Endothelial cell of umbilical vein (primary cell): ENCODE data around the gene LMO7. TPM values are rescaled to one million over a fixed set of nuclear protein-coding genes. Genes with fewer than 3 reads are reported as not detected.

ENCODE experiments used
- BruUV-seq: library from RNA; stranded (reverse); fragments of 400-500 nt; replicated peaks from 2 replicates; lab custom pipeline; 2021; lab: Mats Ljungman, UMichigan
- CTCF ChIA-PET: fragments of 300-600, 350-600 bp; sonication (Branson Sonifier 250); formaldehyde crosslinking; loops from one replicate; lab custom pipeline; 2021; ENCODE audit warnings: antibody characterized with exemption, inconsistent platforms; lab: Charles Lee
- POLR2A ChIA-PET: fragments of 300-600, 350-600 bp; sonication (Branson Sonifier 250); formaldehyde crosslinking; loops from one replicate; lab custom pipeline; 2021; ENCODE audit warnings: antibody characterized with exemption, inconsistent platforms; lab: Charles Lee
- DNase-seq: peaks from one replicate; pipeline ENCODE4 v3.0.0-alpha.2; 2011; ENCODE audit warnings: low read depth, low spot score
- FAIRE-seq: peaks from 2 replicates; lab custom pipeline; 2011; peaks lifted over from hg19 to GRCh38; lab: Jason Lieb, UNC
- H2AFZ ChIP-seq: 2 replicates; pipeline ENCODE4 v1.6.0; 2012; ENCODE audit warnings: low read depth, low read length, control low read depth, inconsistent platforms
- H3K27ac ChIP-seq: 2 replicates; pipeline ENCODE4 v1.5.1; 2011; ENCODE audit warnings: low read depth, mild to moderate bottlenecking, control low read depth, low read length, moderate library complexity; ENCODE audit not compliant: insufficient read depth
- H3K27me3 ChIP-seq, 2 experiments: 2 replicates each; pipeline versions ENCODE4 v1.6.0 to v1.6.1; 2011; ENCODE audit warnings: low read length in 2 of 2, mixed read lengths in 1 of 2; ENCODE audit not compliant: control insufficient read depth in 2 of 2, insufficient read depth in 2 of 2
- H3K36me3 ChIP-seq, 2 experiments: 2 replicates in 1 of 2; 3 replicates in 1 of 2; pipeline ENCODE4 v1.5.1; 2011; ENCODE audit warnings: low read length in 2 of 2, mild to moderate bottlenecking in 1 of 2, moderate library complexity in 1 of 2; ENCODE audit not compliant: control insufficient read depth in 2 of 2, insufficient read depth in 2 of 2; ENCODE audit errors: extremely low read depth in 1 of 2
- H3K4me1 ChIP-seq: 3 replicates; pipeline ENCODE4 v1.5.1; 2011; ENCODE audit warnings: mild to moderate bottlenecking, low read length; ENCODE audit not compliant: control insufficient read depth, insufficient read depth; ENCODE audit errors: extremely low read depth
- H3K4me2 ChIP-seq: 2 replicates; pipeline ENCODE4 v1.6.1; 2011; ENCODE audit warnings: low read length, control low read depth, mixed read lengths; ENCODE audit not compliant: insufficient read depth
- H3K4me3 ChIP-seq, 3 experiments: fragments of 200-600 bp in 1 of 3; sonication (generic), shearing (Covaris generic) in 1 of 3; replicated peaks in 1 of 3; 2 replicates each; pipeline ENCODE4 v1.5.1; 2011 to 2016; ENCODE audit warnings: control low read depth in 3 of 3, low read length in 3 of 3, mild to moderate bottlenecking in 2 of 3, inconsistent platforms in 1 of 3, low read depth in 1 of 3, moderate library complexity in 1 of 3; ENCODE audit not compliant: insufficient read depth in 1 of 3
- H3K79me2 ChIP-seq: 2 replicates; pipeline ENCODE4 v1.6.0; 2012; ENCODE audit warnings: low read length, inconsistent platforms; ENCODE audit not compliant: control insufficient read depth, insufficient read depth
- H3K9ac ChIP-seq: replicated peaks from 2 replicates; pipeline ENCODE3; 2011; ENCODE audit warnings: low read length, control low read depth; ENCODE audit not compliant: insufficient read depth; ENCODE audit errors: extremely low read depth
- H3K9me1 ChIP-seq: replicated peaks from 3 replicates; pipeline ENCODE4 v1.6.0; 2011; ENCODE audit warnings: mild to moderate bottlenecking, low read length; ENCODE audit not compliant: control insufficient read depth, insufficient read depth; ENCODE audit errors: extremely low read depth
- H3K9me3 ChIP-seq: replicated peaks from 2 replicates; pipeline ENCODE4 v1.5.1; 2012; ENCODE audit warnings: low read length, inconsistent platforms; ENCODE audit not compliant: control insufficient read depth, insufficient read depth
- H4K20me1 ChIP-seq: replicated peaks from 2 replicates; pipeline ENCODE3; 2011; ENCODE audit warnings: mild to moderate bottlenecking, low read length; ENCODE audit not compliant: control insufficient read depth, insufficient read depth; ENCODE audit errors: extremely low read depth
- EZH2 ChIP-seq: IDR thresholded peaks from 2 replicates; pipeline ENCODE4 v1.6.1; 2012; ENCODE audit warnings: borderline replicate concordance, low read depth, mild to moderate bottlenecking, moderate library complexity, low read length, inconsistent platforms; ENCODE audit not compliant: severe bottlenecking
- FOS ChIP-seq: IDR thresholded peaks from 2 replicates; pipeline ENCODE4 v1.6.1; 2011; ENCODE audit warnings: mild to moderate bottlenecking, low read length, moderate library complexity, borderline replicate concordance; ENCODE audit not compliant: insufficient read depth
- GATA2 ChIP-seq: IDR thresholded peaks from 2 replicates; pipeline ENCODE4 v1.7.0; 2011; ENCODE audit warnings: low read depth, mild to moderate bottlenecking, moderate library complexity, mixed read lengths, low read length; ENCODE audit not compliant: insufficient read length, insufficient read depth
- JUN ChIP-seq: IDR thresholded peaks from 2 replicates; pipeline ENCODE4 v1.6.1; 2011; ENCODE audit warnings: borderline replicate concordance, low read depth; ENCODE audit not compliant: insufficient read length, insufficient read depth
- MYC ChIP-seq: IDR thresholded peaks from one replicate; pipeline ENCODE4 v1.6.1; 2011; ENCODE audit warnings: mild to moderate bottlenecking, low read depth, low read length
- POLR2A ChIP-seq: IDR thresholded peaks from 2 replicates; pipeline ENCODE4 v1.6.1; 2012; ENCODE audit warnings: low read depth, mild to moderate bottlenecking, control low read depth, low read length
- POLR2AphosphoS5 ChIP-seq: IDR thresholded peaks from 2 replicates; pipeline ENCODE4 v1.6.1; 2012; ENCODE audit warnings: low read depth, mild to moderate bottlenecking, control low read depth, low read length, moderate library complexity; ENCODE audit not compliant: insufficient read depth
- dilution Hi-C: fragments of 300-500 bp; cut with MboI; formaldehyde crosslinking; loops from one replicate; pipeline ENCODE4 v1.15.0; 2019; ENCODE audit warnings: low sequenced_read_pairs; ENCODE audit not compliant: extremely low pct_ligation_motif_present
- intact Hi-C: fragments of 100-400 bp; cut with micrococcal nuclease; formaldehyde crosslinking; loops from one replicate; pipeline ENCODE4 v1.10.0; 2022
- polyA plus RNA-seq, 4 experiments: library from polyadenylated mRNA; depleted of rRNA in 3 of 4; stranded (reverse) in 3 of 4; unstranded in 1 of 4; fragments of >200 nt; gene quantifications; 2 replicates each; pipeline versions ENCODE4 v1.2.1 to v1.2.3, GENCODE V29; 2011 to 2012; ENCODE audit warnings: missing spikeins in 1 of 4
- total RNA-seq: library from RNA; stranded (reverse); gene quantifications from 2 replicates; pipeline ENCODE4 v1.2.3, GENCODE V29; 2021
- TF ChIP-seq, protein P1 (sequence below), 2 donors: IDR thresholded peaks; 1 replicate in 1 of 2; 2 replicates in 1 of 2; pipeline ENCODE4 v1.5.1; 2011; ENCODE audit warnings: low read length in 2 of 2, mild to moderate bottlenecking in 2 of 2, moderate library complexity in 2 of 2, control low read depth in 1 of 2, inconsistent platforms in 1 of 2, low read depth in 1 of 2; ENCODE audit not compliant: insufficient read depth in 1 of 2; ENCODE audit errors: extremely low read depth in 1 of 2
- TF ChIP-seq, protein P2 (sequence below): IDR thresholded peaks from 2 replicates; pipeline ENCODE4 v1.6.1; 2011; ENCODE audit not compliant: insufficient read depth, insufficient read length

Gene LMO7
- total and polyA plus RNA-seq, 2 donors (not counting 3 experiments of a cell fraction or from before 2014, with no cell fraction given), result 10.5 to 21.1 TPM

DNA sequence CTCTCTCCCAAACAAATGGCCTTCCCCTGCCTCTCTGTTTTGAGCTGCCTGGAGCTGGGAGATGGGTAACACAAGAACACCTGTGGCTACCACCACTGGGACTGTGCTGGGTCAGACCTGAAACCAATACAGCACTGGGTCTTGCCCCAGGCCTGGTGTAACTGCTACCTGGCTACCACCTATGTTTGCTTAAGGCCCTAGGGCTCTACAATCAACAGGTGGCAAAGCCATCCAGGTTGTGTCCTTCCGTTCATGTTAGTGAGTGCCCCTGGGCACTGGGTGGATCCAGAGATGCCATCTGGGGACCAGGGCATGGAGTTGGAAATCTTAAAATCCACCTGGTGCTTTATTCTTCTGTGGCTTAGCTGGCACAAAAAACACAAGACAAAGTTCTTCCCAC lies 18.9 kb upstream of the LMO7 start:
- TF ChIP-seq, protein P1, sequence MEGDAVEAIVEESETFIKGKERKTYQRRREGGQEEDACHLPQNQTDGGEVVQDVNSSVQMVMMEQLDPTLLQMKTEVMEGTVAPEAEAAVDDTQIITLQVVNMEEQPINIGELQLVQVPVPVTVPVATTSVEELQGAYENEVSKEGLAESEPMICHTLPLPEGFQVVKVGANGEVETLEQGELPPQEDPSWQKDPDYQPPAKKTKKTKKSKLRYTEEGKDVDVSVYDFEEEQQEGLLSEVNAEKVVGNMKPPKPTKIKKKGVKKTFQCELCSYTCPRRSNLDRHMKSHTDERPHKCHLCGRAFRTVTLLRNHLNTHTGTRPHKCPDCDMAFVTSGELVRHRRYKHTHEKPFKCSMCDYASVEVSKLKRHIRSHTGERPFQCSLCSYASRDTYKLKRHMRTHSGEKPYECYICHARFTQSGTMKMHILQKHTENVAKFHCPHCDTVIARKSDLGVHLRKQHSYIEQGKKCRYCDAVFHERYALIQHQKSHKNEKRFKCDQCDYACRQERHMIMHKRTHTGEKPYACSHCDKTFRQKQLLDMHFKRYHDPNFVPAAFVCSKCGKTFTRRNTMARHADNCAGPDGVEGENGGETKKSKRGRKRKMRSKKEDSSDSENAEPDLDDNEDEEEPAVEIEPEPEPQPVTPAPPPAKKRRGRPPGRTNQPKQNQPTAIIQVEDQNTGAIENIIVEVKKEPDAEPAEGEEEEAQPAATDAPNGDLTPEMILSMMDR (IDR thresholded peaks at IDR 0.05; ENCODE audit: extremely low read depth in 1 of 2, insufficient read depth in 1 of 2, low read depth in 1 of 2, low read length in 2 of 2), result no peak
- TF ChIP-seq MYC (no peak), JUN (no peak), GATA2 (no peak), POLR2A (no peak), EZH2 (no peak), FOS (no peak), POLR2AphosphoS5 (no peak)
- TF ChIP-seq, protein P2, sequence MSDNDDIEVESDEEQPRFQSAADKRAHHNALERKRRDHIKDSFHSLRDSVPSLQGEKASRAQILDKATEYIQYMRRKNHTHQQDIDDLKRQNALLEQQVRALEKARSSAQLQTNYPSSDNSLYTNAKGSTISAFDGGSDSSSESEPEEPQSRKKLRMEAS, result no peak
- Histone ChIP-seq H3K27ac (no peak overlapping the region), H3K4me2 (no peak overlapping the region), H4K20me1 (no peaks in the 10 kb centered on the region), H2AFZ (no peak overlapping the region), H3K4me3 (no peak overlapping the region), H3K27me3 (no peaks in the 10 kb centered on the region), H3K9me3 (no peaks in the 10 kb centered on the region), H3K9ac (no peak overlapping the region), H3K4me1 (peaks cover 8% of the 10 kb centered on the region), H3K36me3 (no peaks in the 10 kb centered on the region), H3K9me1 (no peaks in the 10 kb centered on the region), H3K79me2 (no peaks in the 10 kb centered on the region)
- ChIA-PET POLR2A (no interaction called here), CTCF (no interaction called here)
- intact Hi-C loops (no loop called here), dilution Hi-C loops (no loop called here)
- no TSS peak for BruUV-seq
- no peak for DNase-seq
- no peak for FAIRE-seq
